ENCODE data around the gene AASS. TPM values are rescaled to one million over a fixed set of nuclear protein-coding genes. Genes with fewer than 3 reads are reported as not detected.

Gene AASS
- total RNA-seq, 3 donors from 2014 or later, result 4.1 to 14.1 (median 7.4) TPM

- intact Hi-C loops (cut with DNase I, micrococcal nuclease), result no loop called here
- TF ChIP-seq CTCF (IDR thresholded peaks at IDR 0.05), result no peak
- ATAC-seq, result no peak
- no peak overlapping the region for H3K4me3 ChIP-seq
- H3K4me1 ChIP-seq (ENCODE audit: low read depth), result no peaks in the 10 kb centered on the region
- no peak for DNase-seq
- no peaks in the 10 kb centered on the region for H3K36me3 ChIP-seq (ENCODE audit: low read depth)
- no peaks in the 10 kb centered on the region for H3K9me3 ChIP-seq
Measured at GRCh38 chr7:122118757-122119156, 25.3 kb downstream of the AASS start.

- no peak for TF ChIP-seq CTCF (IDR thresholded peaks at IDR 0.05)
- Histone ChIP-seq H3K9me3 (peaks cover 29% of the 10 kb centered on the region), H3K4me3 (no peak overlapping the region), H3K36me3 (ENCODE audit: low read depth) (no peaks in the 10 kb centered on the region), H3K4me1 (ENCODE audit: low read depth) (no peaks in the 10 kb centered on the region)
- DNase-seq, result no peak
- intact Hi-C loops (cut with DNase I, micrococcal nuclease), result no loop called here
- no peak for ATAC-seq
Measured at GRCh38 chr7:122103064-122103463, 41.0 kb downstream of the AASS start.

GRCh38 chr7:122100021-122100420 is 44.0 kb downstream of the AASS start:
- ATAC-seq, result no peak
- no peak for DNase-seq
- Histone ChIP-seq H3K4me3 (no peak overlapping the region), H3K36me3 (ENCODE audit: low read depth) (no peaks in the 10 kb centered on the region), H3K9me3 (peaks cover 21% of the 10 kb centered on the region), H3K4me1 (ENCODE audit: low read depth) (no peaks in the 10 kb centered on the region)
- no peak for TF ChIP-seq CTCF (IDR thresholded peaks at IDR 0.05)
- intact Hi-C loops (cut with DNase I, micrococcal nuclease), result no loop called here

- intact Hi-C loops (cut with DNase I, micrococcal nuclease), result loop anchor here in 1 of 2 donors (10.0 kb wide), 1 partner anchor 429 kb away; no protein-coding TSS in a partner anchor
- Histone ChIP-seq H3K9me3 (no peaks in the 10 kb centered on the region), H3K4me1 (ENCODE audit: low read depth) (no peaks in the 10 kb centered on the region), H3K4me3 (no peak overlapping the region), H3K36me3 (ENCODE audit: low read depth) (no peaks in the 10 kb centered on the region)
- no peak for ATAC-seq
- DNase-seq, result no peak
- TF ChIP-seq CTCF (IDR thresholded peaks at IDR 0.05), result no peak
Measured at GRCh38 chr7:122095642-122096041, 48.4 kb downstream of the AASS start.

GRCh38 chr7:122094549-122094948 is 49.5 kb downstream of the AASS start:
- ATAC-seq, result no peak
- intact Hi-C loops (cut with DNase I, micrococcal nuclease), result loop anchor here in 1 of 2 donors (10.0 kb wide), 1 partner anchor 430 kb away; no protein-coding TSS in a partner anchor
- no peak for TF ChIP-seq CTCF (IDR thresholded peaks at IDR 0.05)
- Histone ChIP-seq H3K4me3 (no peak overlapping the region), H3K9me3 (no peaks in the 10 kb centered on the region), H3K36me3 (ENCODE audit: low read depth) (no peaks in the 10 kb centered on the region), H3K4me1 (ENCODE audit: low read depth) (no peaks in the 10 kb centered on the region)
- DNase-seq, result no peak
